Body of pancreas (tissue), 4 donors: ENCODE results near the gene ERC1.

Source experiments
- POLR2A ChIP-seq, 3 donors: fragments of 450-650 bp; IDR thresholded peaks; one replicate each; pipeline ENCODE4 v1.6.1; 2016; ENCODE audit warnings: antibody characterized with exemption in 3 of 3, mild to moderate bottlenecking in 2 of 3
- TF ChIP-seq, protein P1 (sequence below), 7 experiments: fragments of 450-650 bp in 4 of 7; fragments of 200-600 bp in 3 of 7; sonication (generic) in 3 of 7; IDR thresholded peaks; one replicate each; pipeline ENCODE4 v1.5.1; 2016 to 2019; ENCODE audit warnings: antibody characterized with exemption in 7 of 7

DNA sequence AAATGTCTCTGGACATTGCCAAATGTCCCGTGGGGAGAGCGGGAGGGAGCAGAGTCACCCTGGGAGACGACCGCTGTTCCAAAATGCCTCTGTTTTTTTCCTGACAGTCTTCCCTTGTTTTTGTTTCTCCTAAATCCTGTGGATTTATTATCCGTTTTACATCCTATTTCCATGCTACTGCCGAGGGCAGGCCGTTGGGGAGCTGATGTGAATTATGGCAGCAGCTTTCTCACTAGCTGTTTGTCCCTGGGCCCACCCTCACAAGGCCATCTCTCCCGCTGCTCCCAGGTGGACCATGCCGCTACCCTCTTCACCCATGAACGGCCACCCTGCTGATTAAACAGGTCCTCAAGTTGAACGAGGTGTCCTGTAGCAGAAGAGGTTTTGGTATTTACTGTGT is 548.1 kb downstream of the ERC1 start:
- TF ChIP-seq, protein P1, sequence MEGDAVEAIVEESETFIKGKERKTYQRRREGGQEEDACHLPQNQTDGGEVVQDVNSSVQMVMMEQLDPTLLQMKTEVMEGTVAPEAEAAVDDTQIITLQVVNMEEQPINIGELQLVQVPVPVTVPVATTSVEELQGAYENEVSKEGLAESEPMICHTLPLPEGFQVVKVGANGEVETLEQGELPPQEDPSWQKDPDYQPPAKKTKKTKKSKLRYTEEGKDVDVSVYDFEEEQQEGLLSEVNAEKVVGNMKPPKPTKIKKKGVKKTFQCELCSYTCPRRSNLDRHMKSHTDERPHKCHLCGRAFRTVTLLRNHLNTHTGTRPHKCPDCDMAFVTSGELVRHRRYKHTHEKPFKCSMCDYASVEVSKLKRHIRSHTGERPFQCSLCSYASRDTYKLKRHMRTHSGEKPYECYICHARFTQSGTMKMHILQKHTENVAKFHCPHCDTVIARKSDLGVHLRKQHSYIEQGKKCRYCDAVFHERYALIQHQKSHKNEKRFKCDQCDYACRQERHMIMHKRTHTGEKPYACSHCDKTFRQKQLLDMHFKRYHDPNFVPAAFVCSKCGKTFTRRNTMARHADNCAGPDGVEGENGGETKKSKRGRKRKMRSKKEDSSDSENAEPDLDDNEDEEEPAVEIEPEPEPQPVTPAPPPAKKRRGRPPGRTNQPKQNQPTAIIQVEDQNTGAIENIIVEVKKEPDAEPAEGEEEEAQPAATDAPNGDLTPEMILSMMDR (IDR thresholded peaks at IDR 0.05): no peak
- TF ChIP-seq POLR2A (IDR thresholded peaks at IDR 0.05): no peak
